Ishikawa (cell line): ENCODE measurements around the gene NTSR2.

Experiments
- CEBPB ChIP-seq: IDR thresholded peaks from 2 replicates; pipeline ENCODE4 v1.6.1; 2012
- TEAD4 ChIP-seq: IDR thresholded peaks from 2 replicates; pipeline ENCODE4 v1.6.1; 2012

- TF ChIP-seq CEBPB (no peak), TEAD4 (no peak)
Measured at GRCh38 chr2:11713815-11714214, 43.8 kb upstream of the NTSR2 start.
